ENCODE results near the gene VANGL1.

VANGL1 gene

GRCh38 chr1:115719285-115719684, 77.5 kb downstream of the VANGL1 start:
- DNase-seq, result no peak
- intact Hi-C loops (cut with DNase I), result no loop called here

- DNase-seq, result no peak
- intact Hi-C loops (cut with DNase I), result no loop called here
Measured at GRCh38 chr1:115722221-115722620, 80.5 kb downstream of the VANGL1 start.

- intact Hi-C loops (cut with DNase I), result no loop called here
- no peak for DNase-seq
Measured at GRCh38 chr1:115723756-115724155, 82.0 kb downstream of the VANGL1 start.

- no peak for DNase-seq
- intact Hi-C loops (cut with DNase I), result no loop called here
Measured at GRCh38 chr1:115725600-115725999, 83.8 kb downstream of the VANGL1 start.

GRCh38 chr1:115726161-115726560, 84.4 kb downstream of the VANGL1 start:
- no peak for DNase-seq
- intact Hi-C loops (cut with DNase I), result no loop called here

GRCh38 chr1:115726570-115726969, 84.8 kb downstream of the VANGL1 start:
- DNase-seq, result no peak
- intact Hi-C loops (cut with DNase I), result no loop called here

GRCh38 chr1:115727706-115728249, 86.0 kb downstream of the VANGL1 start:
- intact Hi-C loops (cut with DNase I), result no loop called here
- no peak for DNase-seq

- no peak for DNase-seq
- intact Hi-C loops (cut with DNase I), result no loop called here
Measured at GRCh38 chr1:115728341-115728740, 86.6 kb downstream of the VANGL1 start.

- intact Hi-C loops (cut with DNase I), result no loop called here
- DNase-seq, result no peak
Measured at GRCh38 chr1:115729756-115730155, 88.0 kb downstream of the VANGL1 start.

GRCh38 chr1:115732316-115732715, 90.5 kb downstream of the VANGL1 start:
- DNase-seq, result no peak
- intact Hi-C loops (cut with DNase I), result no loop called here

- no peak for DNase-seq
- intact Hi-C loops (cut with DNase I), result no loop called here
Measured at GRCh38 chr1:115740811-115741210, 99.0 kb downstream of the VANGL1 start.

GRCh38 chr1:115744646-115745275, 103.0 kb downstream of the VANGL1 start:
- intact Hi-C loops (cut with DNase I), result no loop called here
- DNase-seq, result no peak

GRCh38 chr1:115746021-115746690, 104.4 kb downstream of the VANGL1 start:
- intact Hi-C loops (cut with DNase I), result no loop called here
- no peak for DNase-seq

Data from head of caudate nucleus (tissue), 42 donors.